NCI-H1105 (cell line): ENCODE data around the gene CSH2.
"Not testable (repeated sequence)": the region's sequence is repeated elsewhere in the genome, so short reads cannot be mapped to it uniquely, and the experiment has no call there.

Experiments
- DNase-seq: peaks from one replicate; lab custom pipeline; 2025; lab: John Stamatoyannopoulos, UW

The CSH2 gene

GRCh38 chr17:63873577-63873976 is at the start of gene CSH2:
CSH2 (minus strand) TSS chr17:63873677; CDS start chr17:63873614, 63 bp downstream.
- not testable (repeated sequence) for DNase-seq

GRCh38 chr17:63922402-63922801 is 48.9 kb upstream of the CSH2 start:
- DNase-seq: not testable (repeated sequence)

GRCh38 chr17:63920779-63921178 is 47.3 kb upstream of the CSH2 start:
- not testable (repeated sequence) for DNase-seq

- DNase-seq: not testable (repeated sequence)
Measured at GRCh38 chr17:63920050-63920449, 46.6 kb upstream of the CSH2 start.

GRCh38 chr17:63919311-63919723 is 45.8 kb upstream of the CSH2 start:
- peak; percentile 20 for DNase-seq

GRCh38 chr17:63918789-63919305 is 45.4 kb upstream of the CSH2 start, which contains the start of gene GH1:
GH1 (minus strand) TSS chr17:63918839; CDS start chr17:63918776, 63 bp downstream.
- DNase-seq: not testable (repeated sequence)

GRCh38 chr17:63918305-63918704 is 44.8 kb upstream of the CSH2 start:
- DNase-seq: no peak

GRCh38 chr17:63917646-63918045 is 44.2 kb upstream of the CSH2 start:
- no peak for DNase-seq

- not testable (repeated sequence) for DNase-seq
Measured at GRCh38 chr17:63917206-63917605, 43.7 kb upstream of the CSH2 start.

GRCh38 chr17:63916566-63917185 is 43.2 kb upstream of the CSH2 start:
- DNase-seq: no peak

- DNase-seq: not testable (repeated sequence)
Measured at GRCh38 chr17:63915753-63916152, 42.3 kb upstream of the CSH2 start.

- no peak for DNase-seq
Measured at GRCh38 chr17:63914471-63914870, 41.0 kb upstream of the CSH2 start.

GRCh38 chr17:63911657-63912100 is 38.2 kb upstream of the CSH2 start:
- no peak for DNase-seq

- no peak for DNase-seq
Measured at GRCh38 chr17:63911041-63911635, 37.7 kb upstream of the CSH2 start, which contains the start of gene CSHL1. CSHL1 (minus strand) TSS chr17:63911258; CDS start chr17:63911196, 62 bp downstream.

GRCh38 chr17:63910096-63910495 is 36.6 kb upstream of the CSH2 start:
- DNase-seq: no peak

GRCh38 chr17:63909586-63909985 is 36.1 kb upstream of the CSH2 start:
- DNase-seq: not testable (repeated sequence)

GRCh38 chr17:63907161-63907778 is 33.8 kb upstream of the CSH2 start:
- DNase-seq: not testable (repeated sequence)

- not testable (repeated sequence) for DNase-seq
Measured at GRCh38 chr17:63904796-63905195, 31.3 kb upstream of the CSH2 start.

- not testable (repeated sequence) for DNase-seq
Measured at GRCh38 chr17:63903787-63904201, 30.3 kb upstream of the CSH2 start.

- DNase-seq: not testable (repeated sequence)
Measured at GRCh38 chr17:63901971-63902370, 28.5 kb upstream of the CSH2 start.

GRCh38 chr17:63898899-63899798 is 25.7 kb upstream of the CSH2 start:
- DNase-seq: not testable (repeated sequence)
